K562 (cell line): Measurements from ENCODE around the gene GGA3. TPM values are rescaled to one million over a fixed set of nuclear protein-coding genes. Genes with fewer than 3 reads are reported as not detected.
"Not testable (repeated sequence)": the region's sequence is repeated elsewhere in the genome, so short reads cannot be mapped to it uniquely, and the experiment has no call there.

Experiments
- ATAC-seq: fragments of 200-7000 bp; cut with Tn5 transposase; 3 replicates; pipeline ENCODE4 v1.9.1; 2020; ENCODE audit warnings: moderate library complexity
- BruUV-seq: library from RNA; stranded (reverse); fragments of 400-500 nt; replicated peaks from 2 replicates; lab custom pipeline; 2021; lab: Mats Ljungman, UMichigan
- CTCF ChIA-PET: fragments of 300-600 bp; formaldehyde crosslinking; extraction: SDS; loops from one replicate; lab custom pipeline; 2021; ENCODE audit warnings: low intra/inter-chr PET ratio; lab: Yijun Ruan, JAX
- POLR2A ChIA-PET: fragments of 300-600, 350-650 bp; sonication (Branson Sonifier 250); formaldehyde crosslinking; extraction: SDS; loops from one replicate; lab custom pipeline; 2021; ENCODE audit warnings: antibody characterized with exemption, inconsistent platforms; lab: Yijun Ruan, JAX
- DNase-seq, 4 experiments: peaks; one replicate each; pipeline versions ENCODE4 v3.0.0 to v3.0.0-alpha.2; 2011 to 2018; ENCODE audit warnings: low spot score in 3 of 4, mixed read lengths in 3 of 4; ENCODE audit errors: extremely low read depth in 1 of 4
- FAIRE-seq: peaks from 2 replicates; lab custom pipeline; 2011; peaks lifted over from hg19 to GRCh38; lab: Jason Lieb, UNC
- H2AFZ ChIP-seq: 2 replicates; pipeline ENCODE4 v1.6.0; 2011; ENCODE audit warnings: low read depth, low read length, control low read depth, inconsistent platforms
- H3K27ac ChIP-seq: fragments of 200-600 bp; 3 replicates; pipeline ENCODE4 v1.8.0; 2011; ENCODE audit warnings: low read depth, mild to moderate bottlenecking, control low read depth, inconsistent platforms, low read length, moderate library complexity, mixed read lengths; ENCODE audit errors: extremely low read depth
- H3K27me3 ChIP-seq, 2 experiments: fragments of 300-600 bp in 1 of 2; 2 replicates in 1 of 2; 3 replicates in 1 of 2; pipeline versions ENCODE4 v1.6.0 to v1.8.0; 2011; ENCODE audit warnings: inconsistent platforms in 2 of 2, low read length in 2 of 2, mild to moderate bottlenecking in 1 of 2, mixed read lengths in 1 of 2, moderate library complexity in 1 of 2; ENCODE audit not compliant: control insufficient read depth in 2 of 2, insufficient read depth in 2 of 2
- H3K36me3 ChIP-seq: fragments of 300-600 bp; 3 replicates; pipeline ENCODE4 v1.8.0; 2011; ENCODE audit warnings: mild to moderate bottlenecking, low read length, inconsistent platforms; ENCODE audit not compliant: control insufficient read depth, insufficient read depth
- H3K4me1 ChIP-seq, 2 experiments: fragments of 200-600 bp in 1 of 2; replicated peaks in 1 of 2; 2 replicates in 1 of 2; 3 replicates in 1 of 2; pipeline versions ENCODE4 v1.5.1 to v1.8.0; 2011; ENCODE audit warnings: inconsistent platforms in 2 of 2, low read length in 2 of 2, mild to moderate bottlenecking in 1 of 2, mixed read lengths in 1 of 2, moderate library complexity in 1 of 2; ENCODE audit not compliant: control insufficient read depth in 2 of 2, insufficient read depth in 2 of 2
- H3K4me2 ChIP-seq: 2 replicates; pipeline ENCODE4 v1.6.1; 2011; ENCODE audit warnings: low read length, control low read depth, inconsistent platforms, mixed read lengths; ENCODE audit not compliant: insufficient read depth
- H3K4me3 ChIP-seq: fragments of 200-600 bp; sonication (generic), shearing (Covaris generic); 2 replicates; pipeline ENCODE4 v1.5.1; 2016; ENCODE audit warnings: control low read depth, inconsistent platforms
- H3K79me2 ChIP-seq: fragments of 200-600 bp; 3 replicates; pipeline ENCODE4 v1.8.0; 2011; ENCODE audit warnings: low read length, inconsistent platforms; ENCODE audit not compliant: control insufficient read depth, insufficient read depth
- H3K9ac ChIP-seq, 2 experiments: 2 replicates each; pipeline versions ENCODE4 v1.6.0 to v1.6.1; 2011; ENCODE audit warnings: low read depth in 2 of 2, low read length in 2 of 2, control low read depth in 1 of 2, inconsistent platforms in 1 of 2, mild to moderate bottlenecking in 1 of 2, mixed read lengths in 1 of 2; ENCODE audit not compliant: insufficient read depth in 1 of 2
- H3K9me1 ChIP-seq: one replicate; pipeline ENCODE4 v1.6.0; 2011; ENCODE audit warnings: inconsistent platforms, mild to moderate bottlenecking, low read length, moderate library complexity; ENCODE audit not compliant: control insufficient read depth, insufficient read depth
- H3K9me3 ChIP-seq: replicated peaks from 2 replicates; pipeline ENCODE4 v1.5.1; 2011; ENCODE audit warnings: low read depth, low read length, inconsistent platforms; ENCODE audit not compliant: control insufficient read depth, insufficient read depth
- H4K20me1 ChIP-seq: replicated peaks from 2 replicates; pipeline ENCODE4 v1.6.1; 2011; ENCODE audit warnings: low read length, inconsistent platforms, mixed read lengths; ENCODE audit not compliant: control insufficient read depth, insufficient read depth
- CEBPB ChIP-seq: fragments of 450-650 bp; IDR thresholded peaks from 2 replicates; pipeline ENCODE4 v1.6.1; 2016; ENCODE audit warnings: missing genetic modification characterization, missing compliant biosample characterization
- NFRKB ChIP-seq: fragments of 450-650 bp; IDR thresholded peaks from 2 replicates; pipeline ENCODE4 v1.6.1; 2016; ENCODE audit warnings: low read depth
- ZNF384 ChIP-seq: IDR thresholded peaks from 2 replicates; pipeline ENCODE4 v1.6.1; 2012; ENCODE audit warnings: low read depth, low read length, improper control_type of control experiment
- WGBS: fragments of 100-300 bp; shearing (Covaris generic); methylation state at CpG from one replicate; pipeline ENCODE4 v1.1.6; 2016; ENCODE audit warnings: low coverage, mixed read lengths; ENCODE audit not compliant: insufficient coverage; ENCODE audit errors: missing lambda C conversion rate; 5-methylcytosine and 5-hydroxymethylcytosine counted together
- in situ Hi-C: fragments of 300-500 bp; cut with MboI; formaldehyde crosslinking; loops from 4 replicates; pipeline ENCODE4 v1.15.0; 2018; ENCODE audit warnings: inconsistent platforms, mixed read lengths
- intact Hi-C: fragments of 100-400 bp; cut with micrococcal nuclease; formaldehyde crosslinking; loops from 2 replicates; pipeline ENCODE4 v1.14.2; 2022
- polyA plus RNA-seq, 8 experiments: library from polyadenylated mRNA; depleted of rRNA in 4 of 8; stranded (reverse) in 5 of 8; unstranded in 3 of 8; fragments of >200 nt; fragmentation: Nextera tagmentation in 2 of 8; fragmentation: Illumina TruSeq in 1 of 8; extraction: Ambion mirVana in 2 of 8; extraction: Trizol in 1 of 8; gene quantifications; 2 replicates each; pipeline versions ENCODE4 v1.2.1 to v1.2.3, GENCODE V29; 2011 to 2014; ENCODE audit warnings: inconsistent platforms in 1 of 8, missing spikeins in 1 of 8
- total RNA-seq, 7 experiments: library from RNA; depleted of rRNA in 6 of 7; stranded (reverse); fragments of >200 nt in 6 of 7; fragmentation: Illumina TruSeq in 2 of 7; extraction: Trizol in 2 of 7; gene quantifications; 2 replicates each; pipeline versions ENCODE4 v1.2.1 to v1.2.3, GENCODE V29; 2011 to 2021; ENCODE audit warnings: low replicate concordance in 1 of 7

GGA3 gene
- total and polyA plus RNA-seq, 9 of the 15 experiments (the other 6 are each of a cell fraction or from before 2014, with no cell fraction given) = 5.7 to 64.9 (median 25.4) TPM

DNA sequence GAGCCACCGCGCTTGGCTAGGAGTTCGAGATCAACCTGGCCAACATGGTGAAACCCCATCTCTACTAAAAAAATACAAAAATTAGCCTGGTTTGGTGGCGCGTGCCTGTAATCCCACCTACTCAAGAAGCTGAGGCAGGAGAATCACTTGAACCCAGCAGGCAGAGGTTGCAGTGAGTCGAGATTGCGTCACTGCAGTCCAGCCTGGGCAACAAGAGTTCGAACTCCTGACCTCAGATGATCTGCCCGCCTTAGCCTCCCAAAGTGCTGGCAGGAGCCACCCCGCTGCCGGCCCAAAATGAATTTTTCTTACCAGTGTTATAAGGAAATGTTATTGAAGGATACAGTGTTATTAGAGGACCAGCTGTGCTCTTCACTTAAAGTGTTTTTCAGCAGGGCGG is 53.6 kb downstream of the GGA3 start:
- Histone ChIP-seq H3K36me3 (peaks cover 43% of the 10 kb centered on the region), H3K79me2 (peaks cover 59% of the 10 kb centered on the region), H3K27me3 (no peaks in the 10 kb centered on the region), H4K20me1 (no peaks in the 10 kb centered on the region), H2AFZ (no peak overlapping the region), H3K9me1 (no peaks in the 10 kb centered on the region), H3K4me1 (peaks cover 0 to 12% of the 10 kb centered on the region in 2 experiments; a peak in 3 of 5 replicates), H3K9ac (0 out of 4 replicates have a peak overlapping the region, but pooled peaks of 1 of the 2 experiments have one; percentile 39), H3K4me3 (no peak overlapping the region), H3K27ac (no peak overlapping the region), H3K9me3 (no peaks in the 10 kb centered on the region), H3K4me2 (no peak overlapping the region)
- FAIRE-seq = no peak
- ChIA-PET CTCF (no interaction called here), POLR2A (interaction anchor here (0.6 to 2.7 kb wide), 4 partner anchors 13 to 24 kb away, joined by 3 to 22 read pairs (median 6); no protein-coding TSS in a partner anchor)
- BruUV-seq = no TSS peak
- intact Hi-C loops (no loop called here), in situ Hi-C loops (no loop called here)
- TF ChIP-seq NFRKB = no peak
- peak; percentile 59 for TF ChIP-seq CEBPB
- DNase-seq = no peak
- ATAC-seq = no peak
- 85% methylated on average over 11 of the region's 12 CpGs for WGBS

DNA sequence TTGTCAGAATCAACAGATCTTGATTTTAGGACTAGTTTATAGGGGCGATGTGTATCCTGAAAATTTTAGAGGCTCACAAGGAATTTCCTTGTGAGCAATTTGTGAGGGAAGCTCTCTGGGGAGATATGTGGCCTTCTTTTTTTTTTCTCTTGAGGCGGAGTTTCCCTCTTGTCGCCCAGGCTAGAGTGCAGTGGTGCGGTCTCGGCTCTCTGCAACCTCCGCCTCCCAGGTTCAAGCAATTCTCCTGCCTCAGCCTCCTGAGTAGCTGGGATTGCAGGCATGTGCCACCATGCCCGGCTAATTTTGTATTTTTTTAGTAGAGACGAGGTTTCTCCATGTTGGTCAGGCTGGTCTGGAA is 54.4 kb downstream of the GGA3 start:
- BruUV-seq, CTCF ChIA-PET, H3K27ac ChIP-seq, H3K9me1 ChIP-seq, DNase-seq, H2AFZ ChIP-seq, H3K9me3 ChIP-seq, intact Hi-C loops, H3K27me3 ChIP-seq, in situ Hi-C loops, FAIRE-seq, ATAC-seq, H4K20me1 ChIP-seq: not testable (repeated sequence)
- H3K36me3 ChIP-seq = peaks cover 35% of the 10 kb centered on the region
- peak overlapping the region; percentile 97 to 99; a peak in 3 of 4 replicates for H3K9ac ChIP-seq
- TF ChIP-seq ZNF384 = peak; percentile 32; the same call in 1 of the 2 replicates
- H3K4me1 ChIP-seq = peaks cover 0 to 12% of the 10 kb centered on the region in 2 experiments; a peak in 3 of 5 replicates
- POLR2A ChIA-PET = interaction anchor here (0.6 to 3.2 kb wide), 14 partner anchors 9 to 230 kb away, joined by 3 to 30 read pairs (median 6); partner anchors contain the start of gene MIF4GD
- WGBS = 34% methylated on average over 8 of the region's 8 CpGs
- H3K79me2 ChIP-seq = peaks cover 59% of the 10 kb centered on the region
- H3K4me3 ChIP-seq = peak overlapping the region; percentile 67
- H3K4me2 ChIP-seq = peak overlapping the region; percentile 96
